K562 (cell line): ENCODE results near the gene TUB. TPM values are rescaled to one million over a fixed set of nuclear protein-coding genes. Genes with fewer than 3 reads are reported as not detected.

Experiments used
- ATAC-seq: fragments of 200-7000 bp; cut with Tn5 transposase; 3 replicates; pipeline ENCODE4 v1.9.1; 2020; ENCODE audit warnings: moderate library complexity
- BruUV-seq: library from RNA; stranded (reverse); fragments of 400-500 nt; replicated peaks from 2 replicates; lab custom pipeline; 2021; lab: Mats Ljungman, UMichigan
- CTCF ChIA-PET: fragments of 300-600 bp; formaldehyde crosslinking; extraction: SDS; loops from one replicate; lab custom pipeline; 2021; ENCODE audit warnings: low intra/inter-chr PET ratio; lab: Yijun Ruan, JAX
- POLR2A ChIA-PET: fragments of 300-600, 350-650 bp; sonication (Branson Sonifier 250); formaldehyde crosslinking; extraction: SDS; loops from one replicate; lab custom pipeline; 2021; ENCODE audit warnings: antibody characterized with exemption, inconsistent platforms; lab: Yijun Ruan, JAX
- DNase-seq, 4 experiments: peaks; one replicate each; pipeline versions ENCODE4 v3.0.0 to v3.0.0-alpha.2; 2011 to 2018; ENCODE audit warnings: low spot score in 3 of 4, mixed read lengths in 3 of 4; ENCODE audit errors: extremely low read depth in 1 of 4
- FAIRE-seq: peaks from 2 replicates; lab custom pipeline; 2011; peaks lifted over from hg19 to GRCh38; lab: Jason Lieb, UNC
- H2AFZ ChIP-seq: 2 replicates; pipeline ENCODE4 v1.6.0; 2011; ENCODE audit warnings: low read depth, low read length, control low read depth, inconsistent platforms
- H3K27ac ChIP-seq: fragments of 200-600 bp; 3 replicates; pipeline ENCODE4 v1.8.0; 2011; ENCODE audit warnings: low read depth, mild to moderate bottlenecking, control low read depth, inconsistent platforms, low read length, moderate library complexity, mixed read lengths; ENCODE audit errors: extremely low read depth
- H3K27me3 ChIP-seq, 2 experiments: fragments of 300-600 bp in 1 of 2; 2 replicates in 1 of 2; 3 replicates in 1 of 2; pipeline versions ENCODE4 v1.6.0 to v1.8.0; 2011; ENCODE audit warnings: inconsistent platforms in 2 of 2, low read length in 2 of 2, mild to moderate bottlenecking in 1 of 2, mixed read lengths in 1 of 2, moderate library complexity in 1 of 2; ENCODE audit not compliant: control insufficient read depth in 2 of 2, insufficient read depth in 2 of 2
- H3K36me3 ChIP-seq: fragments of 300-600 bp; 3 replicates; pipeline ENCODE4 v1.8.0; 2011; ENCODE audit warnings: mild to moderate bottlenecking, low read length, inconsistent platforms; ENCODE audit not compliant: control insufficient read depth, insufficient read depth
- H3K4me1 ChIP-seq, 2 experiments: fragments of 200-600 bp in 1 of 2; replicated peaks in 1 of 2; 2 replicates in 1 of 2; 3 replicates in 1 of 2; pipeline versions ENCODE4 v1.5.1 to v1.8.0; 2011; ENCODE audit warnings: inconsistent platforms in 2 of 2, low read length in 2 of 2, mild to moderate bottlenecking in 1 of 2, mixed read lengths in 1 of 2, moderate library complexity in 1 of 2; ENCODE audit not compliant: control insufficient read depth in 2 of 2, insufficient read depth in 2 of 2
- H3K4me2 ChIP-seq: 2 replicates; pipeline ENCODE4 v1.6.1; 2011; ENCODE audit warnings: low read length, control low read depth, inconsistent platforms, mixed read lengths; ENCODE audit not compliant: insufficient read depth
- H3K4me3 ChIP-seq: fragments of 200-600 bp; sonication (generic), shearing (Covaris generic); 2 replicates; pipeline ENCODE4 v1.5.1; 2016; ENCODE audit warnings: control low read depth, inconsistent platforms
- H3K79me2 ChIP-seq: fragments of 200-600 bp; 3 replicates; pipeline ENCODE4 v1.8.0; 2011; ENCODE audit warnings: low read length, inconsistent platforms; ENCODE audit not compliant: control insufficient read depth, insufficient read depth
- H3K9ac ChIP-seq, 2 experiments: 2 replicates each; pipeline versions ENCODE4 v1.6.0 to v1.6.1; 2011; ENCODE audit warnings: low read depth in 2 of 2, low read length in 2 of 2, control low read depth in 1 of 2, inconsistent platforms in 1 of 2, mild to moderate bottlenecking in 1 of 2, mixed read lengths in 1 of 2; ENCODE audit not compliant: insufficient read depth in 1 of 2
- H3K9me1 ChIP-seq: one replicate; pipeline ENCODE4 v1.6.0; 2011; ENCODE audit warnings: inconsistent platforms, mild to moderate bottlenecking, low read length, moderate library complexity; ENCODE audit not compliant: control insufficient read depth, insufficient read depth
- H3K9me3 ChIP-seq: replicated peaks from 2 replicates; pipeline ENCODE4 v1.5.1; 2011; ENCODE audit warnings: low read depth, low read length, inconsistent platforms; ENCODE audit not compliant: control insufficient read depth, insufficient read depth
- H4K20me1 ChIP-seq: replicated peaks from 2 replicates; pipeline ENCODE4 v1.6.1; 2011; ENCODE audit warnings: low read length, inconsistent platforms, mixed read lengths; ENCODE audit not compliant: control insufficient read depth, insufficient read depth
- CBFA2T3 ChIP-seq: fragments of 450-650 bp; IDR thresholded peaks from 2 replicates; pipeline ENCODE4 v1.6.1; 2017
- CCAR2 ChIP-seq: fragments of 200-400 bp; formaldehyde crosslinking; IDR thresholded peaks from 2 replicates; pipeline ENCODE4 v1.6.1; 2017; ENCODE audit warnings: mild to moderate bottlenecking, low read depth, low read length
- DNMT1 ChIP-seq: fragments of 450-650 bp; IDR thresholded peaks from 2 replicates; pipeline ENCODE4 v1.6.1; 2016; ENCODE audit warnings: antibody characterized with exemption, mild to moderate bottlenecking
- FOXA3 ChIP-seq, 2 experiments: fragments of 450-650 bp in 1 of 2; sonication (generic) in 1 of 2; formaldehyde crosslinking; IDR thresholded peaks in 1 of 2; conservative IDR thresholded peaks in 1 of 2; 2 replicates each; pipeline versions ENCODE4 v1.4.0 to v1.8.0; 2020 to 2022; ENCODE audit warnings: mild to moderate bottlenecking in 2 of 2, missing genetic modification reagents in 1 of 2
- GABPA ChIP-seq: fragments of 200-800 bp; sonication (Bioruptor generic); conservative IDR thresholded peaks from 2 replicates; pipeline ENCODE4 v1.6.1; 2016; ENCODE audit warnings: low read depth, missing genetic modification characterization, missing compliant biosample characterization
- HMBOX1 ChIP-seq: sonication (generic); IDR thresholded peaks from 2 replicates; pipeline ENCODE4 v1.6.1; 2016
- ID3 ChIP-seq, 2 experiments: fragments of 250-450 bp in 1 of 2; fragments of 450-650 bp in 1 of 2; sonication (Bioruptor Pico) in 1 of 2; IDR thresholded peaks; 2 replicates each; pipeline versions ENCODE4 v1.6.1 to v1.8.0; 2016 to 2021; ENCODE audit warnings: mild to moderate bottlenecking in 2 of 2, moderate library complexity in 2 of 2, missing compliant biosample characterization in 1 of 2, missing genetic modification characterization in 1 of 2
- PCBP1 ChIP-seq: fragments of 200-400 bp; formaldehyde crosslinking; IDR thresholded peaks from 2 replicates; pipeline ENCODE4 v1.6.1; 2018; ENCODE audit warnings: mild to moderate bottlenecking, low read depth, low read length; ENCODE audit not compliant: poor library complexity, severe bottlenecking
- POLR2AphosphoS5 ChIP-seq: IDR thresholded peaks from 2 replicates; pipeline ENCODE4 v1.6.1; 2011; ENCODE audit warnings: mild to moderate bottlenecking, low read depth, low read length, moderate library complexity; ENCODE audit not compliant: control insufficient read depth, insufficient read depth
- PPARD ChIP-seq: fragments of 250-450 bp; sonication (Bioruptor Pico); IDR thresholded peaks from 2 replicates; pipeline ENCODE4 v1.8.0; 2022; ENCODE audit warnings: inconsistent platforms, mild to moderate bottlenecking, moderate library complexity
- RBFOX2 ChIP-seq: fragments of 200-400 bp; formaldehyde crosslinking; IDR thresholded peaks from 2 replicates; pipeline ENCODE4 v1.6.1; 2017; ENCODE audit warnings: low read depth, mild to moderate bottlenecking, low read length, moderate library complexity
- RCOR1 ChIP-seq, 2 experiments: IDR thresholded peaks; 2 replicates each; pipeline ENCODE4 v1.6.1; 2012; ENCODE audit warnings: low read depth in 2 of 2, low read length in 2 of 2, borderline replicate concordance in 1 of 2, improper control_type of control experiment in 1 of 2
- TRIM25 ChIP-seq: fragments of 450-650 bp; IDR thresholded peaks from 2 replicates; pipeline ENCODE4 v1.7.0; 2016; ENCODE audit warnings: borderline replicate concordance
- TRIM28 ChIP-seq: fragments of 450-650 bp; IDR thresholded peaks from 2 replicates; pipeline ENCODE4 v1.6.1; 2017
- VEZF1 ChIP-seq: fragments of 200-800 bp; sonication (Bioruptor generic); IDR thresholded peaks from 2 replicates; pipeline ENCODE4 v1.6.1; 2017; ENCODE audit warnings: missing genetic modification characterization, missing compliant biosample characterization
- WGBS: fragments of 100-300 bp; shearing (Covaris generic); methylation state at CpG from one replicate; pipeline ENCODE4 v1.1.6; 2016; ENCODE audit warnings: low coverage, mixed read lengths; ENCODE audit not compliant: insufficient coverage; ENCODE audit errors: missing lambda C conversion rate; 5-methylcytosine and 5-hydroxymethylcytosine counted together
- in situ Hi-C: fragments of 300-500 bp; cut with MboI; formaldehyde crosslinking; loops from 4 replicates; pipeline ENCODE4 v1.15.0; 2018; ENCODE audit warnings: inconsistent platforms, mixed read lengths
- intact Hi-C: fragments of 100-400 bp; cut with micrococcal nuclease; formaldehyde crosslinking; loops from 2 replicates; pipeline ENCODE4 v1.14.2; 2022
- polyA plus RNA-seq, 8 experiments: library from polyadenylated mRNA; depleted of rRNA in 4 of 8; stranded (reverse) in 5 of 8; unstranded in 3 of 8; fragments of >200 nt; fragmentation: Nextera tagmentation in 2 of 8; fragmentation: Illumina TruSeq in 1 of 8; extraction: Ambion mirVana in 2 of 8; extraction: Trizol in 1 of 8; gene quantifications; 2 replicates each; pipeline versions ENCODE4 v1.2.1 to v1.2.3, GENCODE V29; 2011 to 2014; ENCODE audit warnings: inconsistent platforms in 1 of 8, missing spikeins in 1 of 8
- total RNA-seq, 7 experiments: library from RNA; depleted of rRNA in 6 of 7; stranded (reverse); fragments of >200 nt in 6 of 7; fragmentation: Illumina TruSeq in 2 of 7; extraction: Trizol in 2 of 7; gene quantifications; 2 replicates each; pipeline versions ENCODE4 v1.2.1 to v1.2.3, GENCODE V29; 2011 to 2021; ENCODE audit warnings: low replicate concordance in 1 of 7

The TUB gene
- total and polyA plus RNA-seq, 9 of the 15 experiments (the other 6 are each of a cell fraction or from before 2014, with no cell fraction given) = not detected

- intact Hi-C loops (no loop called here), in situ Hi-C loops (no loop called here)
- FAIRE-seq (no peak), ATAC-seq (no peak), DNase-seq (no peak)
- no peak overlapping the region for H2AFZ ChIP-seq
- no peaks in the 10 kb centered on the region; a peak in 1 of 5 replicates for H3K4me1 ChIP-seq
- no peaks in the 10 kb centered on the region for H3K79me2 ChIP-seq
- no TSS peak for BruUV-seq
- TF ChIP-seq RCOR1 (IDR thresholded peaks at IDR 0.05; ENCODE audit: borderline replicate concordance in 1 of 2, low read depth in 2 of 2, low read length in 2 of 2) (no peak), GABPA (tag) (no peak), HMBOX1 (no peak), PCBP1 (no peak), RBFOX2 (no peak), PPARD (no peak), POLR2AphosphoS5 (no peak), TRIM25 (no peak), CCAR2 (no peak), CBFA2T3 (no peak), ID3 (CRISPR knock-in tag; IDR thresholded peaks at IDR 0.05) (no peak), ID3 (tag; IDR thresholded peaks at IDR 0.05) (no peak), TRIM28 (no peak), FOXA3 (CRISPR knock-in tag; conservative IDR thresholded peaks at IDR 0.05 in 1 of 2, IDR thresholded peaks at IDR 0.05 in 1 of 2) (no peak), DNMT1 (no peak), VEZF1 (CRISPR knock-in tag) (no peak)
- H3K4me3 ChIP-seq = no peak overlapping the region
- ChIA-PET POLR2A (interaction anchor here (2.4 kb wide), 1 partner anchor 10 kb away, joined by 5 read pairs; no protein-coding TSS in a partner anchor), CTCF (no interaction called here)
- H3K27ac ChIP-seq = no peak overlapping the region
- peaks cover 0 to 46% of the 10 kb centered on the region in 2 experiments; a peak in 3 of 5 replicates for H3K27me3 ChIP-seq
- H3K36me3 ChIP-seq = no peaks in the 10 kb centered on the region
- no peak overlapping the region for H3K4me2 ChIP-seq
- H4K20me1 ChIP-seq = no peaks in the 10 kb centered on the region; the same call in 1 of the 2 replicates
- no peak overlapping the region for H3K9ac ChIP-seq
- H3K9me1 ChIP-seq = no peaks in the 10 kb centered on the region
- no peaks in the 10 kb centered on the region for H3K9me3 ChIP-seq
- WGBS = 1% methylated on average over 12 of the region's 12 CpGs
These were observed 20.0 kb upstream of the TUB start for GRCh38 chr11:8060801-8061554.
